CD4-positive, alpha-beta T cell (primary cell): Measurements from ENCODE around the gene PLA2R1. TPM values are rescaled to one million over a fixed set of nuclear protein-coding genes. Genes with fewer than 3 reads are reported as not detected.

Source experiments
- ATAC-seq: fragments of 200-7000 bp; cut with Tn5 transposase; one replicate; pipeline ENCODE4 v1.10.0; 2022; ENCODE audit warnings: mild to moderate bottlenecking; ENCODE audit not compliant: poor library complexity
- CTCF ChIA-PET: fragments of 350-600 bp; sonication (Branson Sonifier 250); formaldehyde crosslinking; loops from one replicate; lab custom pipeline; 2021; ENCODE audit warnings: antibody characterized with exemption, inconsistent platforms; lab: Charles Lee
- POLR2A ChIA-PET: fragments of 350-600 bp; sonication (Branson Sonifier 250); formaldehyde crosslinking; loops from one replicate; lab custom pipeline; 2021; ENCODE audit warnings: antibody characterized with exemption, inconsistent platforms; lab: Charles Lee
- DNase-seq, 14 experiments: peaks; one replicate each; pipeline ENCODE4 v3.0.0-alpha.2; 2013 to 2020; ENCODE audit warnings: mixed read lengths in 2 of 14
- H3K27ac ChIP-seq, 2 donors: one replicate each; pipeline versions ENCODE4 v1.5.1 to v1.7.0; 2013; ENCODE audit warnings: low read length in 2 of 2, low read depth in 1 of 2, mild to moderate bottlenecking in 1 of 2
- H3K27me3 ChIP-seq, 2 experiments: 1 replicate in 1 of 2; 2 replicates in 1 of 2; pipeline versions ENCODE4 v1.6.1 to v1.7.0; 2013; ENCODE audit warnings: low read length in 2 of 2, control low read depth in 1 of 2, mild to moderate bottlenecking in 1 of 2, moderate library complexity in 1 of 2; ENCODE audit not compliant: insufficient read depth in 2 of 2, control insufficient read depth in 1 of 2
- H3K36me3 ChIP-seq: one replicate; pipeline ENCODE4 v1.6.1; 2013; ENCODE audit warnings: low read length, control low read depth; ENCODE audit not compliant: insufficient read depth
- H3K4me1 ChIP-seq: one replicate; pipeline ENCODE4 v1.6.1; 2013; ENCODE audit warnings: low read length, control low read depth; ENCODE audit not compliant: insufficient read depth
- H3K4me3 ChIP-seq: one replicate; pipeline ENCODE4 v1.5.1; 2013; ENCODE audit warnings: mild to moderate bottlenecking, low read length, moderate library complexity
- H3K9me3 ChIP-seq, 2 experiments: 1 replicate in 1 of 2; 2 replicates in 1 of 2; pipeline versions ENCODE4 v1.6.1 to v1.7.0; 2013; ENCODE audit warnings: low read length in 2 of 2, mild to moderate bottlenecking in 2 of 2, control low read depth in 1 of 2, moderate library complexity in 1 of 2; ENCODE audit not compliant: control insufficient read depth in 1 of 2, insufficient read depth in 1 of 2
- H3K27ac Mint-ChIP-seq: one replicate; pipeline ENCODE4 v1.8.0; 2020; ENCODE audit warnings: mixed read lengths
- H3K27me3 Mint-ChIP-seq: one replicate; pipeline ENCODE4 v1.8.0; 2021; ENCODE audit warnings: mixed read lengths
- H3K36me3 Mint-ChIP-seq: one replicate; pipeline ENCODE4 v1.8.0; 2021; ENCODE audit warnings: low read depth, mixed read lengths
- H3K4me1 Mint-ChIP-seq: one replicate; pipeline ENCODE4 v1.8.0; 2021; ENCODE audit warnings: low read depth, mixed read lengths
- H3K4me3 Mint-ChIP-seq: one replicate; pipeline ENCODE4 v1.8.0; 2020; ENCODE audit warnings: mild to moderate bottlenecking, mixed read lengths
- H3K9me3 Mint-ChIP-seq: one replicate; pipeline ENCODE4 v1.8.0; 2020; ENCODE audit warnings: mixed read lengths
- CTCF ChIP-seq: fragments of 200-600 bp; IDR thresholded peaks from one replicate; pipeline ENCODE4 v1.8.0; 2022; ENCODE audit warnings: antibody characterized with exemption, mild to moderate bottlenecking
- intact Hi-C, 2 experiments: fragments of 100-400 bp; cut with DNase I in 1 of 2; cut with micrococcal nuclease in 1 of 2; formaldehyde crosslinking; loops; one replicate each; pipeline versions ENCODE4 v1.15.1 to v1.9.0; 2023 to 2025; cut with DNase I, micrococcal nuclease
- total RNA-seq, 174 experiments: library from RNA in 2 of 174; stranded (reverse) in 2 of 174; gene quantifications; one replicate each; pipeline ENCODE4 v1.2.3 and lab custom pipeline; 2021 to 2026

PLA2R1 gene
- total RNA-seq, 2 experiments from 2014 or later, result not detected

- no peaks in the 10 kb centered on the region for H3K4me1 ChIP-seq
- no peak overlapping the region for H3K27ac ChIP-seq
- H3K27me3 ChIP-seq, result peaks cover under 1 to 1% of the 10 kb centered on the region in 2 experiments
- H3K9me3 ChIP-seq, result no peaks in the 10 kb centered on the region
- no peaks in the 10 kb centered on the region for H3K36me3 Mint-ChIP-seq
- no peaks in the 10 kb centered on the region for H3K27me3 Mint-ChIP-seq
- DNase-seq (no peak), ATAC-seq (no peak)
- H3K4me3 Mint-ChIP-seq, result no peak overlapping the region
- POLR2A ChIA-PET, result no interaction called here
- intact Hi-C loops, result no loop called here
- no peak overlapping the region for H3K27ac Mint-ChIP-seq
- no peaks in the 10 kb centered on the region for H3K9me3 Mint-ChIP-seq
- no peak for TF ChIP-seq CTCF
- no peak overlapping the region for H3K4me3 ChIP-seq
- H3K36me3 ChIP-seq, result no peaks in the 10 kb centered on the region
- H3K4me1 Mint-ChIP-seq, result no peaks in the 10 kb centered on the region
- CTCF ChIA-PET, result no interaction called here
These were observed 129.2 kb downstream of the PLA2R1 start for GRCh38 chr2:159933040-159933726.

GRCh38 chr2:159926695-159927094 lies 135.7 kb downstream of the PLA2R1 start:
- ChIA-PET POLR2A (no interaction called here), CTCF (no interaction called here)
- Mint-ChIP-seq H3K4me1 (no peaks in the 10 kb centered on the region), H3K9me3 (no peaks in the 10 kb centered on the region), H3K36me3 (no peaks in the 10 kb centered on the region), H3K27me3 (peaks cover 14% of the 10 kb centered on the region), H3K27ac (no peak overlapping the region), H3K4me3 (no peak overlapping the region)
- H3K4me3 ChIP-seq, result no peak overlapping the region
- intact Hi-C loops, result loop anchor here in 1 of 2 experiments (10.0 kb wide), 1 partner anchor 792 kb away; no protein-coding TSS in a partner anchor
- peaks cover 3% of the 10 kb centered on the region for H3K4me1 ChIP-seq
- ATAC-seq (no peak), DNase-seq (no peak)
- H3K9me3 ChIP-seq, result no peaks in the 10 kb centered on the region
- no peaks in the 10 kb centered on the region for H3K36me3 ChIP-seq
- no peak for TF ChIP-seq CTCF
- H3K27me3 ChIP-seq, result peaks cover 4 to 9% of the 10 kb centered on the region in 2 experiments
- no peak overlapping the region for H3K27ac ChIP-seq

- Histone ChIP-seq H3K9me3 (no peaks in the 10 kb centered on the region), H3K27me3 (peaks cover 4 to 9% of the 10 kb centered on the region in 2 experiments), H3K4me3 (no peak overlapping the region), H3K27ac (no peak overlapping the region), H3K4me1 (peaks cover 5% of the 10 kb centered on the region), H3K36me3 (no peaks in the 10 kb centered on the region)
- H3K27ac Mint-ChIP-seq, result no peak overlapping the region
- POLR2A ChIA-PET, result no interaction called here
- intact Hi-C loops, result loop anchor here in 1 of 2 experiments (10.0 kb wide), 1 partner anchor 791 kb away; no protein-coding TSS in a partner anchor
- DNase-seq, result no peak
- TF ChIP-seq CTCF, result no peak
- H3K4me3 Mint-ChIP-seq, result no peak overlapping the region
- H3K4me1 Mint-ChIP-seq, result no peaks in the 10 kb centered on the region
- CTCF ChIA-PET, result no interaction called here
- no peaks in the 10 kb centered on the region for H3K36me3 Mint-ChIP-seq
- peaks cover 16% of the 10 kb centered on the region for H3K27me3 Mint-ChIP-seq
- H3K9me3 Mint-ChIP-seq, result no peaks in the 10 kb centered on the region
- ATAC-seq, result no peak
These were observed 136.4 kb downstream of the PLA2R1 start for GRCh38 chr2:159925975-159926374.
